ENCODE data around the gene COL8A1.

Gene COL8A1

DNA sequence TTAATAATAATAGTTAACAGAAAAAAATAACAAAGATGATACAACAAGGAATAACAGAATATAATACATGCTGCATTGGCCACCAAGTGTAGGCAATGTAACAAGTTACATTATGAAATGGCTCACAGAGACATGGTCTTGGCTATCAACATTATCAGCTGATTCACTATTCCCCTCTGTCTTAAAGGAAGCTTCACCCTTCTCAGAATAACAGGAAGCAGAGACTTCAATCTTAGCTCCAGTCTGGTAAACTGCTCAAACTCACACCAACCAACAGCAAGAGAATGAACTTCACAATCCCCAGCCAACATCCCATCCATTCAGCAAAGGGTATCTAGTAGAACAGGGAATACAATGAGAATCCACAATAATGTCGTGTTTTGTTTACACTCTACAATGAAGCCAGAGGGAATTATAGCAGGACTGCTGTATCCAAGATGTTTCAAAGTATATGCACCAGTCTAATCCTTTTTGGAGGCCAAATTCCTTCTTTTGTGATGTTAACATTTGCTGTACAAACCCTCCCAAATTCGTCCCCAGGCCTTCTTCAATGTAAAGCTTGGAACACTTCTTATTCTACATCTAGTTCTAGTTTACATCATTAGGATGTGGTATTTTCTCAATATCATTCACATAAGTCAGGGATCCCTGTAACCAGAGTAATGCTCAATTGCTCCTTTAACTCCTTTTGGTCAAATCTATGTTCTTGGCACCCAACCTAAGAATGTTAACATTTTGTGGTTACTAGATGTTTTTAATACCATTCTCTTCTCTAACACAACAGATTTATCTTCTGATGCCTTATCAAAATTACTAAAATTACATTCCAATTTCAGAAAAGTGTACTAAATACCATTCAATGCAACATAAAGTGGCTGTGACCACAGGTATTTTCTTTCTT is 126.9 kb downstream of the COL8A1 start:
- no peak for FAIRE-seq

- FAIRE-seq: no peak
Observed at GRCh38 chr3:99767291-99767690, 128.9 kb downstream of the COL8A1 start.

DNA sequence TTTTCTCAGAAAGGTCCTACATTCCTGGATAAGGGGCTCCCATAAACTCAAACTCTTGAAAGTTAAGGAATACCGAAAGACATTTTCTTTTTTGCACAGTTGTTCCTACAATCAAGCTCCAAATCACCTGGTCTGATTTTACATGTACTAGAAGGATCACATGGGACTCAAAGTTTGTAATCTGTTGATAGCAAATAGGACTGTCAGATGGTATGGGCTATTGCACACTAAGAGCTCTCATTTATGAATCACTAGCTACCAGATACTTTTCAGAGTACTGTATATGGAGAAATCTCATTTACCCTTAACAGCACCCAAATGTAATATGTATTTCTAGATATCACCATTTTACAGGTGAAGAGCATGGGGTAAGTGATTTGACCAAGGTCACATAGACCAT is 129.7 kb downstream of the COL8A1 start:
- FAIRE-seq: no peak

- no peak for FAIRE-seq
Observed at GRCh38 chr3:99768808-99769501, 130.6 kb downstream of the COL8A1 start.

DNA sequence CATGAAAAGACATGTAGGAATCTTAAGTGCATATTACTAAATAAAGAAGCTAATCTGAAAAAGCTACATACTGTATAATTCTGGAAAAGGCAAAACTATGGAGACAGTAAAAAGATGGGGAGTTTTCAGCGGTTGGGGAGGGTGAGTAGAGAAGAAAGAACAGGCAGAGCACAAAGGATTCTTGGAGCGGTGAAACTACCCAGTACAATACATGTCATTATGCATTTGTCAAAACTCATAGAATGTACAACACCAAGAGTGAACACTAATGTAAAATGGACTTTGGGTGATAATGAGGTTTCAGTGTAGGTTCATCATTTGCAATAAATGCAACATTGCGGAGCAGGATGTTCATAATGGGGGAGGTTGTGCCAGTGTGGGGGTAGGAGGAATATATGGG is 133.8 kb downstream of the COL8A1 start:
- no peak for FAIRE-seq

DNA sequence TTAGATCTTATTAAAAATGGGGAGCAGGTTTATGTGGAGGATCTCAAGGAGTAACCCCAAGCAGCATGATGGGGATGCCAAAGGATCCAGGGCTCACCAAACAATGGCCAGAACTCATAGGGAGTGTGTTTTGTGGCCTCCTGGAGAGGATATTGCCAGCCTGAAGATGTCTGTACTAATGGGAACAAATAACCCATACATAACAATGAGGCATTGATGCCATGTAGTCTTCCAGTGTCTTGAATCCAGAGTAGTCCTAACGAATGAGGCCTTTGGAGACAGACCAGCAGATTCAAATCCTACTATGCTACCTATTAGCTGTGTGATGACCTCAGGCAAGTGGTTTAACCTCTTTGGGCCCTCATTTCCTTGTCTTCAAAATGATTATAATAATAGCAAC is 134.3 kb downstream of the COL8A1 start:
- FAIRE-seq: no peak

- no peak for FAIRE-seq
Observed at GRCh38 chr3:99774467-99774866, 136.1 kb downstream of the COL8A1 start.

- FAIRE-seq: no peak
Observed at GRCh38 chr3:99776516-99777209, 138.3 kb downstream of the COL8A1 start.

DNA sequence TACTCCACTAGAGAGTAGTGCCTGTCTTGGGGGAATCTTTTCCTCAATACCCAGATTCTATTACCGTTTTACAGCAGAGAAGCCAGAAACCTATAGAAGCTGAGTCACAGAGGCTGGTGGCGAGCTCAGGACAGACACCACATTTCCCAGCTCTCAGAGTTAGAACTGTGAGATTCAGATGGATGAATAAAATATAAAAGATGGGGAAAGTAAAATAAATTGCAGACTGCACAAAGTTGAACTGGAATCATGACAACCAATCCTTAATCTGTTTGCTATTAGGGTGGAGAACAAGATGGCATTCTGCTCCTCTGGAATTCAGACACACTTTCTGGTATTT is 138.8 kb downstream of the COL8A1 start:
- no peak for FAIRE-seq

GRCh38 chr3:99777708-99778107 is 139.3 kb downstream of the COL8A1 start:
- FAIRE-seq: no peak

DNA sequence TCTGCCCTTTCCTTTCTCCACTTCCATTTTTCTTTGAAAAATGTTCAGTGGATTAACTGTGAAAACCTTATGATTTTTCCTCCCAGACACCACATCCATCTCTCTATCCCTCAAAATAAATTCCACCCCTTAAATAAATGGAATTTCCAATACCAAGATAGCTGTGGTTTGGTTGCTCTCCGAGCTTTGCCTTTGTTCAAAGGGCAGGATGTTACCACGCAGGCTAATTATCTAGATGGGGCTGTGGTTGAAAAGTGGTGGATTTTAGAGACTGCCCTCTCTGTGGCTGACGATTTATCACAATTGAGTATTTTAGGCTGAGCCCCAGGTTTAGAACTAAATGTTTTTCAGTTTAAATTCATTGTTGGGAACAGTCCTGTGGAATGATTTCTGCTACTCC is 142.4 kb downstream of the COL8A1 start:
- no peak for FAIRE-seq

GRCh38 chr3:99781761-99782160 is 143.4 kb downstream of the COL8A1 start:
- FAIRE-seq: no peak

DNA sequence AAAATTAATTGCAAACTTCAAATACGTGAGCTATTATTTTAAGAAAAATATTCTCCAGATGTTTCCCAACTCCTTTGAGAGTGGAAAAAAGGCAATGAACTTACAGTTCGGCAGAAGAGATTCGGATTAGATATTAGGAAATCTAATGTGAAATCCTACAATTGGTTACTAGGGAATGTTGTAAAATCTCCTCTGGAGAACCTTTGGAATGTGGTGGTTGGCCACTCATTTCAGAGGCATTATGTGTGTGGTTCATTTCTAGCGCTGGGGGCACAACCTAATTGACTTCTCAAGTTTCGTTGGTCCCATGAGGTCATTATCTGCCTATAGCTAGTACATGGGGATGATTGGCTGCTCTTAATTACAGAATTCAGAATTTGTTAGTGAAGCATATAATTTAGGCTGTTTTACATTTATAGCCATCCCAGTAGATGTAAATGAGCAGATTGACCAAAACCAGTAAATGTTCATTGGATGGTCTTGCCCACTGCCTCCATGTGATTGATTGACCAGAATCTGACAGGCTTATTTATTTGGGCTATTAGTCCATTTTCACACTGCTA is 144.7 kb downstream of the COL8A1 start:
- no peak for FAIRE-seq

GRCh38 chr3:99789011-99789721 is 150.8 kb downstream of the COL8A1 start:
- no peak for FAIRE-seq

DNA sequence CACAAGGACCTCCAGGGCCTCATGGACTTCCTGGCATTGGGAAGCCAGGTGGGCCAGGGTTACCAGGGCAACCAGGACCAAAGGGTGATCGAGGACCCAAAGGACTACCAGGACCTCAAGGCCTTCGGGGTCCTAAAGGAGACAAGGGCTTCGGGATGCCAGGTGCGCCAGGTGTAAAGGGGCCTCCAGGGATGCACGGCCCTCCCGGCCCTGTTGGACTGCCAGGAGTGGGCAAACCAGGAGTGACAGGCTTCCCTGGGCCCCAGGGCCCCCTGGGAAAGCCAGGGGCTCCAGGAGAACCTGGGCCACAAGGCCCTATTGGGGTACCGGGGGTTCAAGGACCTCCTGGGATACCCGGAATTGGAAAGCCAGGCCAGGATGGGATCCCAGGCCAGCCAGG is 156.1 kb downstream of the COL8A1 start:
- no peak for FAIRE-seq

DNA sequence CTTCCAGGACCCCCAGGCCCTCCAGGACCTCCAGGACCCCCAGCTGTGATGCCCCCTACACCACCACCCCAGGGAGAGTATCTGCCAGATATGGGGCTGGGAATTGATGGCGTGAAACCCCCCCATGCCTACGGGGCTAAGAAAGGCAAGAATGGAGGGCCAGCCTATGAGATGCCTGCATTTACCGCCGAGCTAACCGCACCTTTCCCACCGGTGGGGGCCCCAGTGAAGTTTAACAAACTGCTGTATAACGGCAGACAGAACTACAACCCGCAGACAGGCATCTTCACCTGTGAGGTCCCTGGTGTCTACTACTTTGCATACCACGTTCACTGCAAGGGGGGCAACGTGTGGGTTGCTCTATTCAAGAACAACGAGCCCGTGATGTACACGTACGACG is 157.2 kb downstream of the COL8A1 start:
- FAIRE-seq: no peak

GRCh38 chr3:99799422-99799821 is 161.0 kb downstream of the COL8A1 start:
- FAIRE-seq: no peak

DNA sequence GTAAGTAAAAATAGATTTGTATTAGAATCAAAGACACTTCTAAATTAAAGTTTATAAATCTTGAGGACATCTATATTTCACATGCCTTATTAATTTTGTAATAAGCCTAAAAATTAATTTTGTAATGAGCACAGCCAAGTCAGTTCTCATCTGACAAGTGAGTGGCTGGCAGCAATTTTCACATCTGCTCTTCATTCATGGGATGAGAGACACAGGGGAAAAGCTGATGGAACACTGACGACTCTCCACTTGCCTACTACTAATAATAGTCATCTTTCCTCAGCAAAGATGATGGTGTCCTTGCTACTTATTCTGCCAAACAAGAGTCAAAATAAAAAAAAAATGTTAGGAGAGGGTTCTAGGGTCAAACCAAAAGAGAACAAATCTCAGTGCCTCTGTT is 164.9 kb downstream of the COL8A1 start:
- FAIRE-seq: no peak

GRCh38 chr3:99805160-99805559 is 166.8 kb downstream of the COL8A1 start:
- no peak for FAIRE-seq

DNA sequence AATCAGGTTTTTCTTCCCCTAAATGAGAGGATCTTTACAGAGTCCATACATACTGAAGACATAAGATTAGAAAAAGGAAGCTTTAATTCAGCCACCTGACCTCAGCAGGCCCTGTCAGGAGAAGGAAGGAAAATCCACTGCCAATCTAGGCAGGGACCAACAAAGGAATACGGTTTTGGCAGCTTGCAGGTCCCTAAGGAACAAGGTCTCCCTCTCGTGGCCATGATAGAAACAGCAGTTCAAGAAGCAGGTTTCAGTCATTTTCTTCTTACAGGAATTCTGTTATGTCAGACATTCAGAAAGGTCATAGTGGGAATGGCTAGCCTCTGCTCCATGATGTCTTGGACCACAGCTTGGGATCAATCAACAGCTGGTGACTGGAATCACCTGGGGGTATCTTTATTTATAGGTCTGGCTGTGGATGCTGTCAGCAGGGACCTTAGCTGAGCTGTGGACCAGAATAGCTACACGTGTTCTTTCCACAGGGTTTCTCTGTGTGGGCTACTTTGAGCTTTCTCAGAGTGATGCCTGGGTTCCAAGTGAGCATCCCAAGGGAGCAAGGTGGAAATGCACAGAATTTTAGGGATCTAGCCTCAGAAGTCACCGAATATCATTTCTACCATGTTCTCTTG is 169.9 kb downstream of the COL8A1 start:
- no peak for FAIRE-seq

DNA sequence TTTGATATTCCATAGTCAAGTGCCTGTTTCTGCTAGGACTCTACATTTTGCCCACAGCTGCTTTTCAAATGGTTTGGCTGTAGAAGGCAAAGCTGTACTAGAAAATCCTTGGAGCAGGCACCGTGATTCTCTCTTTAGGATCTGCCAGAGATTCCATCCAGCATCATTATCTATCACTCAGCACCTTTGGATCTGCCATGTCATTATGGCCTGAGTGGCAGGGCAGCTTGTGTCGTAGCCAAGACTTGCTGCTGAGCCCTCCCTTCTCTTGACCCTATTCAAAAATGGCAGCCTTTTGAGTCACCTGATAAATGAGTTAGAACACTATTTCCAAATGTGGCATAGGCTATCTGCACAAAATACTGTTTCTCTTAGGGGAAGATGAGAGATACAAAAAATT is 171.2 kb downstream of the COL8A1 start:
- FAIRE-seq: no peak

- FAIRE-seq: no peak
Observed at GRCh38 chr3:99810403-99810802, 172.0 kb downstream of the COL8A1 start.

Measured in colon (tissue), 2 donors.